ENCODE results near the gene GPC3. TPM values are rescaled to one million over a fixed set of nuclear protein-coding genes. Genes with fewer than 3 reads are reported as not detected.

GPC3 gene
- total RNA-seq, 4 donors from 2014 or later, result 1.4 to 5.8 (median 2.7) TPM

DNA sequence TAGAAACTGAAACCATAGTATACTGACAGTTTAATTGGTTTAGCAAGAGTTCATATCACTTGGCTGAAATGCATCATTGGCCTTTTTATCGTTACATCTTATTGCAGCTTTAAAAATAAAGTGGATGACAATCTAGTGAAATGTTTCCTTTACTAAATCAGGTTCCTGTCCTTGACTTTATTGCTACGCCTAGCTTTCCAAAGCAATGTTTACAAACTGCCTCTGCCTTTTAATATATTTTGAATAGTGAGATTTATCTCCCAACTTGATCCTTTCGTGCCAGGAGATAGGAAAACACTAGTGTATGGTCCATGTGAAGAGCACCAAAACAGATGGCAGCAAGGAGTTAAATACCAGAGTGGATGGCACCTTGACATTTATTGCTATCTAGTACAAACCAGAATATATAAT, 67.0 kb downstream of the GPC3 start:
- Histone ChIP-seq H3K9me3 (no peaks in the 10 kb centered on the region), H3K4me3 (no peak overlapping the region), H3K4me1 (no peaks in the 10 kb centered on the region), H3K27ac (no peak overlapping the region), H3K27me3 (no peaks in the 10 kb centered on the region), H3K36me3 (no peaks in the 10 kb centered on the region)
- DNase-seq (no peak), ATAC-seq (no peak)
- no peak for TF ChIP-seq POLR2A (IDR thresholded peaks at IDR 0.05)
- TF ChIP-seq, protein P1, sequence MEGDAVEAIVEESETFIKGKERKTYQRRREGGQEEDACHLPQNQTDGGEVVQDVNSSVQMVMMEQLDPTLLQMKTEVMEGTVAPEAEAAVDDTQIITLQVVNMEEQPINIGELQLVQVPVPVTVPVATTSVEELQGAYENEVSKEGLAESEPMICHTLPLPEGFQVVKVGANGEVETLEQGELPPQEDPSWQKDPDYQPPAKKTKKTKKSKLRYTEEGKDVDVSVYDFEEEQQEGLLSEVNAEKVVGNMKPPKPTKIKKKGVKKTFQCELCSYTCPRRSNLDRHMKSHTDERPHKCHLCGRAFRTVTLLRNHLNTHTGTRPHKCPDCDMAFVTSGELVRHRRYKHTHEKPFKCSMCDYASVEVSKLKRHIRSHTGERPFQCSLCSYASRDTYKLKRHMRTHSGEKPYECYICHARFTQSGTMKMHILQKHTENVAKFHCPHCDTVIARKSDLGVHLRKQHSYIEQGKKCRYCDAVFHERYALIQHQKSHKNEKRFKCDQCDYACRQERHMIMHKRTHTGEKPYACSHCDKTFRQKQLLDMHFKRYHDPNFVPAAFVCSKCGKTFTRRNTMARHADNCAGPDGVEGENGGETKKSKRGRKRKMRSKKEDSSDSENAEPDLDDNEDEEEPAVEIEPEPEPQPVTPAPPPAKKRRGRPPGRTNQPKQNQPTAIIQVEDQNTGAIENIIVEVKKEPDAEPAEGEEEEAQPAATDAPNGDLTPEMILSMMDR (IDR thresholded peaks at IDR 0.05 in 4 of 5, conservative IDR thresholded peaks at IDR 0.05 in 1 of 5), result no peak
- in situ Hi-C loops (cut with MboI; ENCODE audit: low sequenced_read_pairs in 4 of 4), result no loop called here
- intact Hi-C loops (cut with DNase I; ENCODE audit: low total_unique reads), result no loop called here

DNA sequence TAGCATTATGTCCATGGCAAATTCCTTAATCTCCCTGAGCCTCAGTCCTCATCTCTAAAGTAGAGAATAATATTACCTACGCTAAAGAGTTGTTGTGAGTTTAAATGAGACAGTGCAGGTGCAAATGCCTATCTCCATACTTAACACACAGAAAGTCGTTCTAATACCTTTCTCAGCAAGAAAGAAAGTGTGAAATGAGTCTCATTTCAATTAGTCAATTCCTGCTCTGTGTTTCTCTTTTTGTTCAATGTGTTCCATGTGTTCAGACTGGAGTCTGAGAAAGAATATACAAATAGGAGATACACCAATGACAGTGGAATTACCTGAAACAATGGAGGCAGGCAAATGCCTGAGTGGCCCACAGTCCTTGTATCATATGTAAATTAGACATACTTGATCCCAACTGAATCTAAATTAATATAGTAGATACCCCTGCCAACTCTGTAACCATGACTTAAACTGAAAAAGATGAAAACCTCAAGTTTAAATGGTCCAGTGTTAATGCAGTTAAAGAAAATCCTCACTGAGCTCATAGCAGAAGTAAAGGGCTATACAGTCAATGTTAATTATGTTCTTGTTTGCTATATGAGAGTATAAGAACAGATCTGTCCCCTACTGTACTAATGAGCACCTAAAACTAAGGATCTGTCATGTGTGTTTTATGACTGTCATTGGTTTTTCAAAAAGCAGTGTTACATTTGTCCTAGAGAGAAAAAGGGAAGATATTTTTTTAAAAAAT, 68.2 kb downstream of the GPC3 start:
- no peaks in the 10 kb centered on the region for H3K36me3 ChIP-seq
- in situ Hi-C loops (cut with MboI; ENCODE audit: low sequenced_read_pairs in 4 of 4) (no loop called here), intact Hi-C loops (cut with DNase I; ENCODE audit: low total_unique reads) (no loop called here)
- no peak overlapping the region for H3K4me3 ChIP-seq
- ATAC-seq (no peak), DNase-seq (no peak)
- no peak for TF ChIP-seq POLR2A (IDR thresholded peaks at IDR 0.05)
- TF ChIP-seq, protein P1 (IDR thresholded peaks at IDR 0.05 in 4 of 5, conservative IDR thresholded peaks at IDR 0.05 in 1 of 5), result no peak
- H3K27ac ChIP-seq, result no peak overlapping the region
- no peaks in the 10 kb centered on the region for H3K27me3 ChIP-seq
- no peaks in the 10 kb centered on the region for H3K9me3 ChIP-seq
- H3K4me1 ChIP-seq, result no peaks in the 10 kb centered on the region

DNA sequence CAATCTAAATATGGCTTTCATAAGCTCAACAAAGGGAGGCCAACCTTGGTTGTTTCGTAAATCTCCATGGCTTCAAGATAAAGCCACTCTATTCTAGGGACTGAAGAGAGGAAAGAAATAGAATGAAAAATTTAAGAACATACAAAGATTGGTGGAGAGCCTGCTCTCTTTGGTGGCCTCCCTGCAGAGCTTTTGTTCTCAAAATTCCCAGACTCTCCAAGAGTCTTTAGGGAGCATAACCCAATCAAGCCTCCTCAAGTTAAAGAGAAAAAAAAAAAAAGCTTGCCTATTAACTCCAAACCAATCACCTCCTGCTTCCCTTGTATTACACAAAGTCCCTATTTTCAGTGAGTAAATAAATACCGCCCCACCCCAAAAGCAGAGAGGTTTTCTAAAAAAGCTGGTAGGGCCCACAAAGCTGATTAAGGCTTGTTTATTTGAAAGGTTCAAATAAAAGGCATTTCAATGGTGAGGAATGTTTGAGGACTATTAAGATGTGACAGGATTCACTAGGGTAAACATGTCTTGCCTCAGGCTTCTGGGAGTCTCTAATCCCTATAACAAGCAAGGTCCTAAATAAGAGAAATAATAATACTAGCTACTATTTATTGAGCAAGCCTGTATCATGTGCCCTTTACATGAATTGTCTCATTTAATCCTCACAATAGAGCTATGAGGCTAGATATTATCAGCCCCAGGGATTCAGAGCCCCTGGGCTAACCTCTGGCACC, 71.6 kb downstream of the GPC3 start:
- no peak for DNase-seq
- intact Hi-C loops (cut with DNase I; ENCODE audit: low total_unique reads) (no loop called here), in situ Hi-C loops (cut with MboI; ENCODE audit: low sequenced_read_pairs in 4 of 4) (no loop called here)
- Histone ChIP-seq H3K27me3 (no peaks in the 10 kb centered on the region), H3K4me3 (no peak overlapping the region), H3K27ac (no peak overlapping the region), H3K4me1 (no peaks in the 10 kb centered on the region), H3K36me3 (no peaks in the 10 kb centered on the region), H3K9me3 (no peaks in the 10 kb centered on the region)
- no peak for ATAC-seq
- TF ChIP-seq, protein P1 (IDR thresholded peaks at IDR 0.05 in 4 of 5, conservative IDR thresholded peaks at IDR 0.05 in 1 of 5), result no peak
- no peak for TF ChIP-seq POLR2A (IDR thresholded peaks at IDR 0.05)

DNA sequence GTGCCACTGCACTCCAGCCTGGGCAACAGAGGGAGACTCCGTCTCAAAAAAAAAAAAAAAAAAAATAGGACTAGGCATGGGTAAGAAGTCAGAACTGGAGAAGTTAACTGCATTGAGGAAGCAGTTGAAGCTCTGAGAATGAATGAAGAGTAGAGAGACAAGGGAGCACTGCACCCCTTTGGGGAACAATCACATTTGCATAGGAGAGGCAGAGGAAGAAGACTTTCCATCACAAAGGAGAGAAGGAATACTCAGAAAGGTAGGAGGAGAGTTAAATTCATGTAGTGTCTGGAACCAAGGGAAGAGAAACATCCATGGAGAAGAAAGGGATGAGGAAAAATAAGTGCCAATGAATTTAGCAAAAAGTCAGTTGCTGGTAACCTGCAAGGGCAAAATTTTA, 72.4 kb downstream of the GPC3 start:
- no peaks in the 10 kb centered on the region for H3K27me3 ChIP-seq
- H3K27ac ChIP-seq, result no peak overlapping the region
- ATAC-seq, result no peak
- H3K4me3 ChIP-seq, result no peak overlapping the region
- DNase-seq, result no peak
- no peaks in the 10 kb centered on the region for H3K4me1 ChIP-seq
- TF ChIP-seq POLR2A (IDR thresholded peaks at IDR 0.05), result no peak
- TF ChIP-seq, protein P1 (IDR thresholded peaks at IDR 0.05 in 4 of 5, conservative IDR thresholded peaks at IDR 0.05 in 1 of 5), result no peak
- in situ Hi-C loops (cut with MboI; ENCODE audit: low sequenced_read_pairs in 4 of 4) (no loop called here), intact Hi-C loops (cut with DNase I; ENCODE audit: low total_unique reads) (no loop called here)
- no peaks in the 10 kb centered on the region for H3K9me3 ChIP-seq
- no peaks in the 10 kb centered on the region for H3K36me3 ChIP-seq
